WTC11 (cell line): Measurements from ENCODE around the gene PTPRC. TPM values are rescaled to one million over a fixed set of nuclear protein-coding genes. Genes with fewer than 3 reads are reported as not detected.

Experiments
- ATAC-seq: fragments of 200-7000 bp; cut with Tn5 transposase; 2 replicates; pipeline ENCODE4 v1.10.0; 2021; ENCODE audit warnings: mild to moderate bottlenecking, moderate library complexity
- CTCF ChIA-PET: fragments of 300-600 bp; sonication (Branson Sonifier 250); formaldehyde crosslinking; loops from one replicate; lab custom pipeline; 2021; ENCODE audit warnings: antibody characterized with exemption; lab: Charles Lee
- POLR2A ChIA-PET: fragments of 350-600 bp; sonication (Branson Sonifier 250); formaldehyde crosslinking; loops from one replicate; lab custom pipeline; 2021; ENCODE audit warnings: antibody characterized with exemption; lab: Charles Lee
- DNase-seq: peaks from one replicate; pipeline ENCODE4 v3.0.0; 2021; ENCODE audit warnings: low spot score
- H3K27ac Mint-ChIP-seq: 2 replicates; pipeline ENCODE4 v1.8.0; 2021; ENCODE audit warnings: mixed read lengths
- H3K27me3 Mint-ChIP-seq: 2 replicates; pipeline ENCODE4 v1.8.0; 2021; ENCODE audit warnings: low read depth, mild to moderate bottlenecking, moderate library complexity, mixed read lengths
- H3K36me3 Mint-ChIP-seq: 2 replicates; pipeline ENCODE4 v1.8.0; 2021; ENCODE audit warnings: mixed read lengths
- H3K4me1 Mint-ChIP-seq: 2 replicates; pipeline ENCODE4 v1.8.0; 2022; ENCODE audit warnings: mixed read lengths
- H3K4me3 Mint-ChIP-seq: 2 replicates; pipeline ENCODE4 v1.8.0; 2021; ENCODE audit warnings: mild to moderate bottlenecking, moderate library complexity, mixed read lengths
- H3K9me3 Mint-ChIP-seq: 2 replicates; pipeline ENCODE4 v1.8.0; 2021; ENCODE audit warnings: mixed read lengths
- CTCF ChIP-seq: fragments of 200-600 bp; IDR thresholded peaks from 2 replicates; pipeline ENCODE4 v1.8.0; 2022; ENCODE audit warnings: antibody characterized with exemption
- E2F1 ChIP-seq: sonication (generic); formaldehyde crosslinking; IDR thresholded peaks from 2 replicates; pipeline ENCODE4 v1.8.0; 2022; ENCODE audit warnings: mild to moderate bottlenecking, missing genetic modification reagents
- EMX1 ChIP-seq: fragments of 250-450 bp; sonication (Bioruptor Pico); IDR thresholded peaks from 2 replicates; pipeline ENCODE4 v1.8.0; 2021; ENCODE audit warnings: mild to moderate bottlenecking
- FOXK1 ChIP-seq: sonication (generic); formaldehyde crosslinking; IDR thresholded peaks from 2 replicates; pipeline ENCODE4 v1.8.0; 2022; ENCODE audit warnings: mild to moderate bottlenecking, moderate library complexity, missing genetic modification reagents
- GRHL2 ChIP-seq: fragments of 250-450 bp; sonication (Bioruptor Pico); IDR thresholded peaks from 2 replicates; pipeline ENCODE4 v1.8.0; 2022; ENCODE audit warnings: mild to moderate bottlenecking, moderate library complexity; ENCODE audit not compliant: insufficient replicate concordance, severe bottlenecking
- GTF2I ChIP-seq: fragments of 250-450 bp; sonication (Bioruptor Pico); conservative IDR thresholded peaks from 2 replicates; pipeline ENCODE4 v1.4.0; 2021; ENCODE audit warnings: mild to moderate bottlenecking
- HMGA2 ChIP-seq: fragments of 250-450 bp; sonication (Bioruptor Pico); IDR thresholded peaks from 2 replicates; pipeline ENCODE4 v1.4.0; 2021; ENCODE audit warnings: mild to moderate bottlenecking, moderate library complexity
- HMGXB4 ChIP-seq: sonication (generic); formaldehyde crosslinking; IDR thresholded peaks from 2 replicates; pipeline ENCODE4 v1.8.1; 2023; ENCODE audit warnings: mild to moderate bottlenecking, moderate library complexity, missing genetic modification reagents
- IRF2 ChIP-seq: sonication (generic); formaldehyde crosslinking; IDR thresholded peaks from 2 replicates; pipeline ENCODE4 v1.8.0; 2022; ENCODE audit warnings: low read depth, missing genetic modification reagents, borderline replicate concordance
- NR2C2 ChIP-seq: sonication (generic); formaldehyde crosslinking; IDR thresholded peaks from 2 replicates; pipeline ENCODE4 v1.8.0; 2022; ENCODE audit warnings: mild to moderate bottlenecking, missing genetic modification reagents
- PRRX2 ChIP-seq: fragments of 250-450 bp; sonication (Bioruptor Pico); IDR thresholded peaks from 2 replicates; pipeline ENCODE4 v1.8.0; 2021; ENCODE audit warnings: mild to moderate bottlenecking
- RORB ChIP-seq: fragments of 250-450 bp; sonication (Bioruptor Pico); IDR thresholded peaks from 2 replicates; pipeline ENCODE4 v1.9.0; 2021; ENCODE audit warnings: mild to moderate bottlenecking
- SOX15 ChIP-seq: fragments of 250-450 bp; sonication (Bioruptor Pico); IDR thresholded peaks from 2 replicates; pipeline ENCODE4 v1.9.0; 2021; ENCODE audit warnings: mild to moderate bottlenecking
- STAT6 ChIP-seq: sonication (generic); formaldehyde crosslinking; conservative IDR thresholded peaks from 2 replicates; pipeline ENCODE4 v1.8.1; 2023; ENCODE audit warnings: mild to moderate bottlenecking, low read depth, missing genetic modification reagents, moderate library complexity
- TCF7 ChIP-seq: sonication (generic); formaldehyde crosslinking; IDR thresholded peaks from 2 replicates; pipeline ENCODE4 v1.8.0; 2022; ENCODE audit warnings: mild to moderate bottlenecking, low read depth, missing genetic modification reagents, moderate library complexity
- TEAD1 ChIP-seq: sonication (generic); formaldehyde crosslinking; IDR thresholded peaks from 2 replicates; pipeline ENCODE4 v1.8.0; 2022; ENCODE audit warnings: mild to moderate bottlenecking, missing genetic modification reagents
- TEAD4 ChIP-seq: sonication (generic); formaldehyde crosslinking; IDR thresholded peaks from 2 replicates; pipeline ENCODE4 v1.8.0; 2022; ENCODE audit warnings: mild to moderate bottlenecking, missing genetic modification reagents
- USF2 ChIP-seq: sonication (generic); formaldehyde crosslinking; IDR thresholded peaks from 2 replicates; pipeline ENCODE4 v1.8.1; 2023; ENCODE audit warnings: mild to moderate bottlenecking, missing genetic modification reagents, moderate library complexity
- ZNF263 ChIP-seq: sonication (generic); formaldehyde crosslinking; IDR thresholded peaks from 2 replicates; pipeline ENCODE4 v1.8.1; 2022; ENCODE audit warnings: low read depth, mild to moderate bottlenecking, moderate library complexity, missing genetic modification reagents
- ZNF423 ChIP-seq: fragments of 250-450 bp; sonication (Bioruptor Pico); IDR thresholded peaks from 2 replicates; pipeline ENCODE4 v2.1.2; 2022; ENCODE audit warnings: mild to moderate bottlenecking, moderate library complexity
- ZNF425 ChIP-seq: fragments of 250-450 bp; sonication (Bioruptor Pico); conservative IDR thresholded peaks from 2 replicates; pipeline ENCODE4 v1.9.0; 2021; ENCODE audit warnings: mild to moderate bottlenecking
- total RNA-seq: library from RNA; stranded (reverse); gene quantifications from 3 replicates; pipeline ENCODE4 v1.2.3, GENCODE V29; 2021

The PTPRC gene
- total RNA-seq, 1 experiment from 2014 or later, result 1.4 TPM

GRCh38 chr1:198794498-198794897 is 155.7 kb downstream of the PTPRC start:
- Mint-ChIP-seq H3K27me3 (no peaks in the 10 kb centered on the region), H3K36me3 (peaks cover 24% of the 10 kb centered on the region), H3K4me1 (peaks cover 6% of the 10 kb centered on the region)
- DNase-seq, result no peak
- TF ChIP-seq USF2 (CRISPR knock-in tag), result no peak
- TF ChIP-seq GTF2I (CRISPR knock-in tag), result no peak
- TF ChIP-seq HMGXB4, result no peak
- TF ChIP-seq EMX1 (CRISPR knock-in tag), result no peak
- TF ChIP-seq PRRX2 (CRISPR knock-in tag), result no peak
- TF ChIP-seq IRF2 (CRISPR knock-in tag), result no peak
- TF ChIP-seq, all 79 proteins: peak for 0
- H3K9me3 Mint-ChIP-seq, result peaks cover 33% of the 10 kb centered on the region
- CTCF ChIA-PET, result no interaction called here
- no peak for ATAC-seq
- no peak overlapping the region for H3K27ac Mint-ChIP-seq
- POLR2A ChIA-PET, result no interaction called here
- H3K4me3 Mint-ChIP-seq, result no peak overlapping the region

GRCh38 chr1:198797656-198798055 is 158.8 kb downstream of the PTPRC start:
- H3K27ac Mint-ChIP-seq, result no peak overlapping the region
- no peak for ATAC-seq
- H3K27me3 Mint-ChIP-seq, result no peaks in the 10 kb centered on the region
- no peaks in the 10 kb centered on the region for H3K4me1 Mint-ChIP-seq
- peaks cover 24% of the 10 kb centered on the region for H3K36me3 Mint-ChIP-seq
- POLR2A ChIA-PET, result no interaction called here
- H3K9me3 Mint-ChIP-seq, result peaks cover 25% of the 10 kb centered on the region
- no peak overlapping the region for H3K4me3 Mint-ChIP-seq
- no peak for TF ChIP-seq TEAD1
- TF ChIP-seq CTCF, result no peak
- TF ChIP-seq TCF7 (CRISPR knock-in tag), result no peak
- TF ChIP-seq RORB (CRISPR knock-in tag), result no peak
- no peak for TF ChIP-seq ZNF423 (CRISPR knock-in tag)
- no peak for TF ChIP-seq HMGA2 (CRISPR knock-in tag)
- no peak for TF ChIP-seq STAT6 (CRISPR knock-in tag)
- no peak for TF ChIP-seq NR2C2 (CRISPR knock-in tag)
- no peak for TF ChIP-seq ZNF263
- TF ChIP-seq TEAD4 (CRISPR knock-in tag), result no peak
- TF ChIP-seq FOXK1, result no peak
- TF ChIP-seq SOX15, result no peak
- no peak for TF ChIP-seq E2F1 (CRISPR knock-in tag)
- no peak for TF ChIP-seq GRHL2 (CRISPR knock-in tag)
- no peak for TF ChIP-seq ZNF425 (CRISPR knock-in tag)
- no peak for DNase-seq
- CTCF ChIA-PET, result no interaction called here
